Glomerular visceral epithelial cell (primary cell): ENCODE results near the gene FCN2.

ENCODE experiments used
- DNase-seq: peaks from one replicate; pipeline ENCODE4 v3.0.0-alpha.2; 2016; ENCODE audit errors: extremely low spot score

Gene FCN2

DNA sequence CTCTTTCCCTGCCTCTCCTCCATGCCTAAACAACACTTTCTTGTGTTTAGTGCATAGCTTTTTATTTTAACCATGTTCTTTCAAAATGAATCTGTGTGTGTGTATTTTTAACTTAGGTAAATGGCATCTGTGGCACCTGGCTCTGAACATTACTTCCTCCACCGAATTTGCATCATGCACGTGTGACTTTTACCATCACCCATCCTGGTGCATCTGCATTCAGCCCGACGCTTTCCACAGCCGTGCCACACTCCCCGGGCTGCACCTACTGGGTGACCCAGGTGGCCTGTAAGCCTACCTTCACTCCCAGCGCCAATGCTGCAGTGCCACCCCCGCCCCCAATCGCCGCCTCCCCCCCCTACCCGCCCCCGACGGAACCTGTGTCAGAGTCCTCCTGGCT lies 49.8 kb downstream of the FCN2 start:
- DNase-seq: no peak

DNA sequence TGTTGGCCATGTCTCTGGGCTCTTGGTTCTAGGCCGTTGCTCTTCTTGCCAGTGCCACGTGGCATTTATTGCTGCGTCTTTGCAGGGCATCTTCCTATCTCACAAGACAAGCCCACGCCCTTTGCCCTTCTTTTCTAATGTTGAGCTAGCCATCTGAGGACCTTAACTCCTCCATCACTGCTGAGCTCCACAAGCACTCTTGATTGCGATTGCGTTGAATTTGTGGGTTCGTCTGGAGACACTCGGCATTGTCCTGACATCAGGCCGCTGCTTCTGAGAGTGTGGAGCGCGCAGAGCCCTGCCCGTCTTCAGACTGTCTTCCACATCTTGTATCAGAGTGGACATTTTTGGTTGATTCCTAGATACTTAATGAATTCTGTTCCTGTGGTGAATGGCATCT lies 51.6 kb downstream of the FCN2 start:
- DNase-seq: no peak

DNA sequence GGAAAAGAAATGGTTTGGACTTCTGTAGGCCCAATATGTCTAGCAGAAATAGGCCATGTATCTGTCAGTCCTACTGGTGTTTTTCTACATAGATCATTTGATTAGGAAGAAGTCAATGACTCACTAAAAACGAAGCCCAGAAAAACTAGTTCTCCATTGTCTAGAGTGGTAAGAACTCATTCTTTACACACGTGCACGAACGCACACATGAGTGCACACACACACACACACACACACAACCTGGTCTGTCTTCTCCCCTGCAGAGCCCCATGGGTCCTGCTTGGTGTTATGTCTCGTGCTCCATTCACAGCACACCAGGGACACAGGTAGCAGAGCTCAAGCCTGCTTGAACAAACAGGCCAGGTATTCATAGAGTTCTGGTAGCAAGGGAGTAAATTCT lies 52.0 kb downstream of the FCN2 start:
- no peak for DNase-seq

DNA sequence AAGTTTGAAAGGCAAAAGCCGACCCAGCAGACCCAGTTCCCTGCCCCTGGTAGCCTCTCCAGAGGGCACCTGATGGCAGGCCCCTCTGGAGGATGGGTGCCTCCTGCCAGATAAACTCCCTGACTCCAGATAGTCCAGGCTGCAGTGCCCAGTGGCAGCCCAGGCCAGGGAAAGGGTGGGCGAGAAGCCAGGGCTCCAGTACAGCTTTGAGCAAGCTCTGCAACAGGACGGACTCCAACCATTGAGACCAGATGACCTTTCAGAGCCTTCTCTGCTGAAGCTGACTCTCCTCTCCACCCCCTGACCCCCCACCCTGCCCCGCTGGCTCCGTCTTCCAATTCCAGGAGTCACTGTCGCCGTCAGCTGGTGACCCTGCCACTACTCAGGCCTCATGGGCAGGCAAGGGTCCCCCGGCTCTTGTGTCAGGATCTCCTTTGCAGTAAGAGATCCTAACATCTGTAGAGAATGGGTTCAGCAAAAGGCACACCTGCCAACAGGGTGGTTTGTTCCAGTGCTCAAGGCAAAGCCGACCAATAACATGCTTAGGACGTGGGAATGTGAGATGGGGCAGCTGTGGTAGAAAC lies 52.6 kb downstream of the FCN2 start:
- no peak for DNase-seq

DNA sequence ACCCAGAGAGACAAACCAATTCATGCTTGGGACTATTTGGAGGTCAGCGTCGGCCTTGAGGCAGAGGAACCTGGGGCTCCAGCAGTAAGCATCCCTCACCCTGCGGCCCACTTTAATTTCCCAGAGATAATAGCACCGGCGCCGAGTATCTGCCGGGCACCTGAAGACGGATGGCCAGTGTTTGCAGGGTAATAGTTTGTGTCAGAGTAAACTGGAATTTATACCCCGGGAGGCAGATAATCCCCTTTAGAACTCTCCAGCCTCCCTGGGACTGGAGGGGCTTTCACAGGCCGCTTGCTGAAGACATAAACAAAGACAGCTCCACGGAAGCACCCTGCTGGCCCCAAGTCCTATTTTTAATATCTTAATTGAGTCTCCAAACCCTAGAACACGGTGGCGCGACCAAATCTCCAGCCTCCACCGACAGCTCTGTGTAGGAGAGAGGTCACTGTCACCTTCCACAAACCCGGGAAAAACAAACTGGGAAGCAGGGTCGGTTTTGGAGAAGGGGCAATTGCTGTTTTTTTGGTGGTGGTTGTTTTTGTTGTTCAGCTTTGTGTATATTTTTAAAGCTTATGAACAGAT lies 54.5 kb downstream of the FCN2 start:
- no peak for DNase-seq

DNA sequence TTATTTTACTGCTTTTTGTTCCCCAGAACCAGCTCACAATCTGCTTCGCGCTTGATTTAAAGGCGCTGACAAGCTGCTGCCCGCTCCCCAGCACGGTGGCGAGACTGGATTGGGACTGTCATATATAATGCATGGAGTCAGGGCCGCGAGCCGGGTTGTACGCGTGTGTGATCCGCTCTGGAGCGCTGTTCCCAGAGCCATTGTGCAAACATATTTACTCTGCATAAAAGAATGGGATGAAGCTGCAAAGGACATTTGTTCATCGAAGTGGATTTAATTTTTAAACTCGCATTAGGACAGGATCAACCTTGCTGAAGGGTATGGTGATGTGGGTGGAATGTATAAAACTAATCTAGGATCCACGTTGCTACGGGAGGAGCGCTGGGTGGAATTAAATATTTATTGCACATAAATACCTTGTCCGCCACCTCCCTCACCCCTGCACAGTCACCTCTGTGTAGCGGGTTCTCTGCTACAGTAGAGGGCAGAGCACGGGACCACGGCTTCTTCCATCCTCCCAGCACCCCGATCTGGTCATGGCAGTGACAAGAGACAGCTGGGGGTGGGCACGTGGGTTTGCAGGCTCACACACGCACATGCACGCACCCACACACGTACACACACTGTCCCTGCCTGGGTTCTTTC lies 55.2 kb downstream of the FCN2 start:
- DNase-seq: no peak

DNA sequence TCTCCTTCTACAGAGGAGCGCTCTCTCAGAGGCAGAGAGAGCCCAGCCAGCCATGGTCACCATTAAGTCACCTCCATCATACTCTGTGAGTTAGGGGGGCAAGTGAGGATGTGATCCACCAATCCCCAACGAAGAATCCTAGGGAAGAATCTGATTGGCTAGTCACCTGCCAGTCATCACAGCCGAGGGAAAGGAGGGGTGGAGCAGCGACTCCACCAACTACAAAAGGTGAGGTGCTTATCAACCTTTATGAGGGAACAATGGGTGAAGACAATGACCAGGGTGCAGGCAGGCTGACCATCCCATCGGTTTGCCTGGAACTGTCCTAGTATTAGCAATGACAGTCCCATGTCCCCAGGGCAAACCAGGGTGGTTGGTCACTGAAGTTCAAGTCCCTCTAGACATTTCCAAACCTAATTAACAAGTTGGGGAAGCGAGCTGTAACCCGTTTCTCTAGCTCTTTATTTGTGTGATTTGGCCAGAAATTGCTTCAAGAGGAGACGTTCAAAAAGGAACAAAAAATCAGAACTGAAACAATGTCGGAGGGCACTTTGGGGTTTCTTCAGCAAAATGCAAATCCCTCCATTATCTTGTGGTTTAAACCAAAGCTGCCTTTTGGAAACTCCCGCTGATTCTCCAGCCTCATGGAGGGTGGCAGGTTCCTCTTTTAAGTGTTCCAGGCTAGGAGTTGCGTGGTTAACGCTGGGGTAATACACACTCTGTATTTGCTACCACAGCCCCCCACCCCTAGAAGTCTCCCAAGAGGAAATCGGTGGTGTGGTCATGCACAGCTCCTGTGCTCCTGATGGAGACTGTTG lies 55.9 kb downstream of the FCN2 start:
- DNase-seq: no peak
